GM10847 (cell line): ENCODE measurements around the gene CD276.

Source experiments
- POLR2A ChIP-seq: IDR thresholded peaks from 2 replicates; pipeline ENCODE4 v1.6.1; 2011; ENCODE audit not compliant: insufficient read length; ENCODE audit errors: extremely low read depth

Gene CD276

GRCh38 chr15:73750951-73751350, 66.8 kb downstream of the CD276 start:
- TF ChIP-seq POLR2A = no peak

DNA sequence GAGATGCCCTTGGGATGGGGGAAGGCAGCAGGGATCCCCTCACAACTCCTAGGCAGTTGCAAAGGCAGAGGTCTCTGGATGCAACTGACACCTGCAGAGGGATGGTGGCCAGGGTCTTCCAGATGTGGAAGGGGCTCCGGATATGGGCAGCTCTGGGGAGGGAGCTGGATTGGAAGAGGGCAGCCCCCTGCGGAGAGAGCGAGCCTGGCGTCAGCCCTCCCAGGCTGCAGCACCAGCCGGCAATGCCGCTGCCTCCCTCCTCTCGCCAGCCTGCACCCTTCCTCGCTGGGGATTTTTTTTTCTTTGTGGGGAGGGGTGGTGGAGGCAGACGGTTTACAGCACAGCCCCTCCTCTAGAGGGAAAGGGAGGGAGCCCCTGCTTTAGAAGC, 67.3 kb downstream of the CD276 start:
- TF ChIP-seq POLR2A = no peak

GRCh38 chr15:73751899-73752805, 68.0 kb downstream of the CD276 start:
- TF ChIP-seq POLR2A = no peak

DNA sequence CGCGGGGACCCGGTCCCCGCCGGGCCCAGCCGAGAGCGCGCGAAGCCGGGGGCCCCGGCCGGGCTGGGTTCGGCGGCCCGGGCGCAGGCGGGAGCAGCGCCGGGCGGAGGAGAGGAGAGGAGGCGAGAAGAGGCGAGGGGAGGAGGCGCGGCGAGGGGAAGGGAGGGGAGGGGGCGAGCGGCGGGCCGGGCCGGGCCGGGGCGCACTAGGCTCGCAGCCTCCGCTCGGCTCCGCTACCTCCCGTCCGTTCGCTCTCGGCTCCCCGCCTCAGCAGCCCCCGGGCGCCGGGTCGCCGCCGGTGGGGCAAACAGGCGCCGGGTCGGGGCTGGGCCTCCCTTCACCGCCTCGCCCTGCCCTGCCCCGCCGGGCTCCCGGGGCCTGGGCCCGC, 68.6 kb downstream of the CD276 start:
- no peak for TF ChIP-seq POLR2A

DNA sequence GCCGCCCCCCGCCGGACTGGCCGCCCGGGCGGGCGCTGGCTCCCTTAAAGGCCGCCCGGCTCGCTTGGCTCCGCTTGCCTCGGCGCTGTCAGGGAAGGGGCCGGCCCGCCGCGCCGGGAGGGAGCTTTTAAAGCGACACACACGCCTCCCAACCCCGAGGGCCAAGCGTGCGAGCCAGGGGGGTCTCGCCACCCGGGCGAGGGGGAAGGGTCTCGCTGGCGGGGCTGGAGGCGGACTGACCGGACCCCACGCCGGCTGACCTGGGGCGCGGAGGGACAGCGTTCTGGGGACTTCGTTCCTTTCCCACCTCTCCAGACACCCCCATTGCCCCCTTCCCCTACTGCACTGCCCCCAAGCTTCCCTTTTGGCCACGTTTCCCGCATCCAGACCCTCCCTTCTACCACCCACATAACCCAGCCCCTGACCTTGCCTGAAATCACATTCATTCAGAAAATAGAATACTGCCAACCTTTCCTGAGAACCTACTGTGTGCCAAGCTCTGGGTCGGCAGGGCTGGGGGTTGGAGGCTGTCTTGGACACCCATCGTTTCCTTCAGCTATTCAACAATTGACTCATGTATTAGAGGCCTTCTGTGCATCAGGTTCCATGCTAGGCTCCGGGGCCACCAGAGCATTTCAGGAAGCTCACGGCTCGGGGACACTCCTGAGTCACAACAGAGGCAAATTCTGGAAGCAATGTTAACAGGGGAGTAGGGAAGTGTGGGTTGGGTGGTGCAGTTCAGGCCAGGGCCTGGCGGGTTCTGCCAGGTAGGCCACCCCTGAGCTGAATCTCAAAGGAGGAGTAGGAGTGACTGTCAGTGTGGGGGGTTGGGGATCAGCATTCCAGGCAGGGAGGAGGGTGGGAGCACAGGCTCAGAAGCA, 69.3 kb downstream of the CD276 start, which contains the start of gene INSYN1:
Gene INSYN1 (minus strand): TSS at position 102 of the 881 bp plus-strand sequence. CDS start 2,221 bp downstream, outside the sequence.
- TF ChIP-seq POLR2A = no peak

DNA sequence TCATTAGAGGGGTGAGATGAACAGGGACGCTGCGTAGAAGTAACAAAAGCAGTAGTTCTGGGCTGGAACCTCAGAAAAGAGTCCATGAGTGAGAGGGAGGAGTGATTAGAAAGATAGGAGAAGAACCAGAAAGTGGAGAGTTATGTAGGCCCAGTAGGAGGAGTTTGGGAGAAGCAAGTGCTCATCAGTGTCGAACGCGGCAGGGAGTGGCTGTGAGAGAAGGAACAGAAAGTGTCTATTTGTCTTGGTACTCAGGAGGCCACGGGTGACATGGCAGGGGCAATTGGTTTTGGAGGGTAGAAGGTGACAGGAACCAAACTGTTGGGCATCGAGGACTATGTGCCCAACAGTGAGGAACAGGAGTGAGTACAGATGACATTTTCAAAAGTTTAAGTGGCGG, 70.3 kb downstream of the CD276 start:
- TF ChIP-seq POLR2A = no peak

GRCh38 chr15:73755481-73755880, 71.3 kb downstream of the CD276 start:
- TF ChIP-seq POLR2A = no peak

DNA sequence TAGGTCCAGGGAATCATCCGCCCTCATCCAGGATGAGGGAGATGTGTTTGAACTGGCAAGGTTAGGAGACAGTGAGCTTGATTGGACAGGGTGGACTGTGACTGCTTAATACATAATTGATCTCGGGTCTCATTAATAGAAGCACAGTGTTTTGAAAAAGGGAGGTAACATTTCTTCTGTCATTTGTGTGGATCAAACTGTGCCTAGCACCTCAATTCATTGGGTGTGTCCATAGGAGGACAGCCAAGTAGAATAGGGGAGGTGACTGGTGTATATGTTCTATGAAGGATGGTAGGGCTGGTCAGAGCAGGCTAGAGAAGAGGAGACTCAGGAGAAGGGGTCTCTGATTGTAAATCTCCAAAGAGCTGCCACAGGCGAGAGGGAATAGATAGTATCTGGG, 71.8 kb downstream of the CD276 start:
- TF ChIP-seq POLR2A = no peak

DNA sequence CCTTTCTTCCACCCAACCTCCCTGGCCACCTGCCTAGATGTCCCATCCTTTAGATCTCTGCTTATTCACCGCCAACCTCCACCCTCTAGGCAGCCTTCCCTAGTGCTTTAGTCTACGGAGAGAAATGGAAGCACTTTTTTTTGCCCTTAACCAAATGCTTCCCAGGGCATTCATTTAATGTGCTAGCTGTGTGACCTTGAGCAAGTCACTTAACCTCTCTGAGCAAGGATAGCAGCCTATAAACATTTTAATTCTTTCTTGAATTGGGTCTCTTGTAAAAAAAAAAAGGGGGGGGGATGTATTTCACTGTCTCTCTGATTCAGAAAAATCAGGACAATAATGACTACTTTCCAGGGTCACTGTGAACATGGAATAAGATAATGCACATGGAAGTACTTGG, 72.2 kb downstream of the CD276 start:
- no peak for TF ChIP-seq POLR2A

DNA sequence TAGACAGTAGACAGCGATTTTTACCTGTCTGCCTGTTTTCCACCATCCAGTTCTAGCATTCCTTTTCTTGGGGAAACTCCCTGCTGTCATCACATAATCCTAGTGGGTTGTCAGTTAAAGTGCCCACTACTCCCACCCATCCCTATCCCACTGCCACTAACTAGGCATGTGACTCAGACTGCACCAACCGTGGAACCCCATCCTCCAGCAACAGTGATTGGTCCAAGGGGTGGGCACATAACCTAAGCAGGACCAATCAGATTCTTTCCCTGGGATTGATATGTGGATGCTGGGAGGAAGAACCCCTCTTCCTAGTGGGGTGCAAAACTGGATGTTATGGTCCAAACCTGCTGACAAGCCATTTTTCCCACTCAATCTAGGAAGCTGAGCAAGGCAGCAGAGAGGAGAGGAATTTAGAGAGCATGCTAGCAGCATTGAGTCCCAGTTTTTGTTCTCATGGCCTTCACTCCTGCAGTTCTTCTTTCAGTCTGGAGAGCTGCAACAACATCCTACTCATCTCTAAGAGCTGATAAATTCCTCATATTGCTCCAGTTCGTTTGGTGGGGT, 72.8 kb downstream of the CD276 start:
- no peak for TF ChIP-seq POLR2A

DNA sequence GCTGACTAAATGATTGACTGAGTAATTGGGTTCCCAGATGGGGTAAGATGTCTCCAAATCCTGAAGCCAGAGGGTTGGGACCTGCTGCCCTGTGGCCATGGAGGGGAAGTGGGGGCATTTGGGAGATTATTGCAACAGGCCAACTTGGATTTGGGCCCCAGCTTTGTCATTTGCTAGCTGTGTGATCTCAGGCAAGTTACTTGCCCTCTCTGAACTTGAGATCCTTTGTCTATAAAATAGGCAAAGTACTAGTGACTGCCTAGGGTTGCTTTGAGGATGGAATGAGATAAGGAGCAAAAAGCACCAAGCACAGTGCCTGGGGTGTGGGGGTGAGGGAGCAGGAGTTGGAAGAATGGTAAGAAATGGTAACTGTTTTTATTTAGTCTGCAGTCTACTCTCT, 73.4 kb downstream of the CD276 start:
- TF ChIP-seq POLR2A = no peak

GRCh38 chr15:73758461-73758860, 74.3 kb downstream of the CD276 start:
- TF ChIP-seq POLR2A = no peak

DNA sequence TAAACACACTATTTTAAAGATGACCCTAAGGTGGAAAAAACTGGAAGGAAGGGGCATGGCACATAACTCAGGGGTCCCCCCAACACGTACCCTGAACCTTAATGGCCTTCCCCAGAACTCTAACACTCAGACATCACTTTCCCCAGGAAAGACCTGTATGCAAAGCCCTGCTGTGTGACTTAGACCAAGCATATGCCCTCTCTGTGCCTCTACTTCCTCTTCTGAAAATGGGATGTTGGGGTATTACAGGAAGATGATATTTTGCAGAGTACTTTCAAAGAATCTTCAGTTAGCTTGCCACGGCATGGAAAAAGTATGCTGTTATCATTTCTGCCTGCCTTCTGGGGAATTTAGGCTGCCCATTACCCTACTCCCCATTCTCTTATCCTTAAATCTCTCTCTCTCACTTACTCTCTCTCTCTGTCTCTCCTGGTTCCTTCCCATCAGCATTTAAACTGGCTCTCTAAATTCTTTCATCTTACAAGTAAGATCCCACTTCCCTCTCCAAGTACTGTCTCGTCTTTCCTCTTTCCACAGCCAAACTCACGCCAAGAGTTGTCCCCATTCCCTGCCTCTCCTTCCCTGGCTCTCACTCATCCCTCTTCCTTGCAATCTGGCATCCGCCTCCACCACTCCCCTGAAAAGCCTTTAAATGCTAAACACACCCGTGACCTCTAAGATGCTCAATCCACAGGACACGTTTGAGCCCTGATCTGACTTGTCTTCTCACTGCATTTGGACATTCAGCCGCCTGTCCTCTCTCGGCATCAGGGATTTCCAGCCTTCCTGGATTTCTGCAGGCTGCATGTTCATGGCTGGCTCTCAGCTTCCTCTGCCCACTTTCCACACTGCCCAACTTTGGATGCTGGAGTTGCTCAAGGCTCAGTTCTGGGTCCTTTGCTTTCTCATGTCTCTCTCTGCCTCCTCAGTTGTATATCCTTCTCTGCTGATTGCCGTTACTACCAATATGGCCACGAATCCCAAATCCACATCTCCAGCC, 76.4 kb downstream of the CD276 start:
- no peak for TF ChIP-seq POLR2A

DNA sequence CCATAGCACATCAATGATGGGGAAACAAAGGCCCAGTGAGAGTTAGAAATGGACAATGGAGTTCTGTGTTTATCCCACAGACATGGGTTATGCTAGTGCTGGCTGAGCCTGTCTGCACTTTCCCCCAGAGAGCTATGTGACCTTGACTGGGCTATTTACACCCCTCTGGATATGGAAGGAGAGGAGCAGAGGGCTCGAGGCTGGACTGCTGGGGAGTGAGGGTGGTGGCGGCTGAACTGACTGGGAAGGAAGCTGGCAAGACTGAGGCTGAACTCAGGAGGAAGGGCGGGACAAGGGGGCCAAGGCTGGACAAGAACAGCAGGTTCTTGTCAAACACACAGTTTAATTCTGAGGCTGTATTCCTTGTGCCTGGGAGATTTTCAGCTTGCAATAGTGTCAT, 79.7 kb downstream of the CD276 start:
- no peak for TF ChIP-seq POLR2A
